GM19238 (cell line): ENCODE measurements around the gene SUCLG2.
"Not testable (repeated sequence)": the region's sequence is repeated elsewhere in the genome, so short reads cannot be mapped to it uniquely, and the experiment has no call there.

Source experiments
- DNase-seq: peaks from one replicate; pipeline ENCODE4 v3.0.0; 2011; ENCODE audit warnings: low spot score; ENCODE audit not compliant: insufficient read length

Gene SUCLG2

GRCh38 chr3:67561266-67561665 lies 93.1 kb downstream of the SUCLG2 start:
- no peak for DNase-seq

- DNase-seq: no peak
These were observed 95.3 kb downstream of the SUCLG2 start for GRCh38 chr3:67559029-67559605.

GRCh38 chr3:67558426-67558825 lies 96.0 kb downstream of the SUCLG2 start:
- no peak for DNase-seq

GRCh38 chr3:67557848-67558355 lies 96.5 kb downstream of the SUCLG2 start:
- no peak for DNase-seq

- no peak for DNase-seq
These were observed 102.9 kb downstream of the SUCLG2 start for GRCh38 chr3:67551361-67552016.

- DNase-seq: no peak
These were observed 103.9 kb downstream of the SUCLG2 start for GRCh38 chr3:67550541-67550940.

GRCh38 chr3:67542502-67543250 lies 111.7 kb downstream of the SUCLG2 start:
- DNase-seq: not testable (repeated sequence)

GRCh38 chr3:67540198-67540894 lies 114.1 kb downstream of the SUCLG2 start:
- DNase-seq: no peak

- not testable (repeated sequence) for DNase-seq
These were observed 117.2 kb downstream of the SUCLG2 start for GRCh38 chr3:67537203-67537602.

- DNase-seq: no peak
These were observed 119.4 kb downstream of the SUCLG2 start for GRCh38 chr3:67535006-67535405.

GRCh38 chr3:67534594-67534993 lies 119.8 kb downstream of the SUCLG2 start:
- DNase-seq: no peak

GRCh38 chr3:67531181-67532101 lies 123.0 kb downstream of the SUCLG2 start:
- DNase-seq: no peak

- DNase-seq: no peak
These were observed 124.5 kb downstream of the SUCLG2 start for GRCh38 chr3:67529915-67530314.

GRCh38 chr3:67529337-67529736 lies 125.1 kb downstream of the SUCLG2 start:
- no peak for DNase-seq

- DNase-seq: no peak
These were observed 128.2 kb downstream of the SUCLG2 start for GRCh38 chr3:67526246-67526645.

GRCh38 chr3:67524046-67524445 lies 130.4 kb downstream of the SUCLG2 start:
- DNase-seq: no peak

- no peak for DNase-seq
These were observed 132.3 kb downstream of the SUCLG2 start for GRCh38 chr3:67522081-67522480.

- DNase-seq: no peak
These were observed 133.3 kb downstream of the SUCLG2 start for GRCh38 chr3:67521053-67521646.

- no peak for DNase-seq
These were observed 136.2 kb downstream of the SUCLG2 start for GRCh38 chr3:67518236-67518635.

- no peak for DNase-seq
These were observed 136.6 kb downstream of the SUCLG2 start for GRCh38 chr3:67517781-67518180.
